NAMALWA (cell line): ENCODE results near the gene ZBED6.
"Not testable (repeated sequence)": the region's sequence is repeated elsewhere in the genome, so short reads cannot be mapped to it uniquely, and the experiment has no call there.

Experiments used
- DNase-seq: peaks from one replicate; pipeline ENCODE4 v3.0.0-alpha.2; 2015; ENCODE audit warnings: low spot score

Gene ZBED6

DNA sequence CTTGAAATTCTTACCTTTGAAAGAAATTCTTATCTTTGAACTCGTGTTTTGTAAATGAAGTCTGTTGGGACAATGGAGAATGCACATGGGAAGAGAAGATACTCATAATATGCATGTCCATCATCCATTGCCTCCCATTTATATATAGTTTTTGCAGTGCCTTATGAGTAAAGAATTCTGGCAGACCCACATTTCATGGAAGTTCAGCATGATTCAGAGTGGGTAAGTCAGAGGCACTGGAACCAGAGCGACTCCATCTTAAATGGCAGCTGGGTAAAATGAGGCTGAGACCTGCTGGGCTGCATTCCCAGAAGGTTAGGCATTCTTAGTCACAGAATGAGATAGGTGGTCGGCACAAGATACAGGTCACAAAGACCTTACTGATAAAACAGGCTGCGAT, 16.6 kb upstream of the ZBED6 start:
- DNase-seq: no peak

DNA sequence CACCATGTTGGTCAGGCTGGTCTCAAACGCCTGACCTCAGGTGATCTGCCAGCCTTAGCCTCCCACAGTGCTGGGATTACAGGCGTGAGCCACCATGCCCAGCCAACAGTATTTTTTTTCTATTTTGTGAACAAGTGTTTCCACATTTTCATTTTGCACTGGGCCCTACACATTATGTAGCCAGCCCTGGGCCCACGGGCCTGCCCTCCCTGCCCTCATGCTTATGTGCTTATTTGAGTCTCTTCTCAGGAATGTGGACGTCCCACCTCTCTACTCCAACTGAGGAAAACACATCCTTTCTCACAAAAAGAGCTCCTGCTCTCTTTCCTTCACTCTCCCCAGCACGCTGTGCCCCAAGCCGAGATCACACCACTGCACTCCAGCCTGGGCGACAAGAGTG, 13.5 kb upstream of the ZBED6 start:
- no peak for DNase-seq

DNA sequence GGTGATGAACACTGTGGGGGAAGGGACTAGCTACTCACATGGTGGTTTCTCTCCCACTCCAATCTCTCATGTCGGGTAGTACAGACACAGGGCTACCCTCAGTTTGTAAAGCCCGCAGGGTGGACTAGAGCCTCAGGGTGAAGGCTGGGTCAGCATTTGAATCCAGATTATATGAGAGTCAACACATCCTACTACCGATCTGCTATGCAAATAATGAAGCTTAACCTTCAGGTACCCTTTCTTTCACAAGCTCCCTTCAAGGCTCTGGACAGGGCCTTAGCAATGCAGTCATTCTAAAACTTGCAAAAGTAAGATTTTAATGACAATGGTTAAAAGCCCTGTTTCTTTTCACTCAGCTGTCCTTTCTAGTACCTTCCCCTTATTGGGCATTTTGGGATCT, 5.5 kb upstream of the ZBED6 start:
- no peak for DNase-seq

DNA sequence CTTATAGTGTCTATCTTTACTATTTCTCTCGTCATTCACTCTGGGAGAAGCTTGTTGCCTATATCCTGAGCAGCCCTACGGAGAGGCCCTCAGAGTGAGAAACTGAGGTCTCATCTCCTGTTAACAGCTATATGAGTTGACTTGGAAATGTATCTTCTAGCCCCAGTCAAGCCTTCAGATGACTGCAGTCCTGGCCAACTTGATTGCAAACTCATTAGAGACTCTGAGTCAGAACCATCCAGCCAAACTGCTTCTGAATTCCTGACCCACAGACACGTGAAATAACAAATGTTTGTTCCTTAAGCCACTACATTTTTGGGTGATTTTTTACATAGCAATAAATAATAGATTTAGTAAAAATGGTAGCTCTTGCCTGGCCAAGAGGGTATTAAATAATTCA, 3.9 kb upstream of the ZBED6 start:
- no peak for DNase-seq

DNA sequence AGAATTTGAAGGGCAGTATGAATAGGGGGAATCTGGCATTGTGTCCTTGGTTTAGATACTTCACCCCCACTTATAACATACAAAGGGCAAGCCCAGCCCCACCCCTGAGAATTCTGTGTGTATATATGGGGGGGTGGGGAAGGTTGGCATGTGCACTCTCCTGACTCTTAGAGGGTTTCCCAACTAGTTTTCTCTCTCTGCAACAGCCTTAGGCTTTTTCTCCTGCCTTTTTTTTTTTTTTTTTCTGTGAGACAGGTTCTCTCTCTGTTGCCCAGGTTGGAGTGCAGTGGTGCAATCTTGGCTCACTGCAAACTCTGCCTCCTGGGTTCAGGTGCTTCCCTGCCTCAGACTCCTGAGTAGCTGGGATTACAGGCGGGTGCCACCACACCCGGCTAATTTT, 2.9 kb upstream of the ZBED6 start:
- DNase-seq: no peak

DNA sequence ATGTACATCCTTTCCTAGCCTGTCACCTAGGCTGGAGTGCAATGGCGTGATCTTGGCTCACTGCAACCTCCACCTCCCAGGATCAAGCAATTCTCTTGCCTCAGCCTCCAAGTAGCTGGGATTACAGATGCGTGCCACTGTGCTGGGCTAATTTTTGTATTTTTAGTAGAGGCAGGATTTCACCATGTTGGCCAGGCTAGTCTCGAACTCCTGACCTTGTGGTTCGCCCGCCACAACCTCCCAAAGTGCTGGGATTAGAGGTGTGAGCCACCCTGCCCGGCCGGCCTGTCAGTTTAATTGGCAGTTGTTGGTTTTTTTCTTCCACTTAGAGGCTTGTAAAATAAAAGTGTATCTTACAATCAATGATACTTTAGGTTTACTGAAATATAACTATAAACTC, 1.9 kb upstream of the ZBED6 start:
- not testable (repeated sequence) for DNase-seq

DNA sequence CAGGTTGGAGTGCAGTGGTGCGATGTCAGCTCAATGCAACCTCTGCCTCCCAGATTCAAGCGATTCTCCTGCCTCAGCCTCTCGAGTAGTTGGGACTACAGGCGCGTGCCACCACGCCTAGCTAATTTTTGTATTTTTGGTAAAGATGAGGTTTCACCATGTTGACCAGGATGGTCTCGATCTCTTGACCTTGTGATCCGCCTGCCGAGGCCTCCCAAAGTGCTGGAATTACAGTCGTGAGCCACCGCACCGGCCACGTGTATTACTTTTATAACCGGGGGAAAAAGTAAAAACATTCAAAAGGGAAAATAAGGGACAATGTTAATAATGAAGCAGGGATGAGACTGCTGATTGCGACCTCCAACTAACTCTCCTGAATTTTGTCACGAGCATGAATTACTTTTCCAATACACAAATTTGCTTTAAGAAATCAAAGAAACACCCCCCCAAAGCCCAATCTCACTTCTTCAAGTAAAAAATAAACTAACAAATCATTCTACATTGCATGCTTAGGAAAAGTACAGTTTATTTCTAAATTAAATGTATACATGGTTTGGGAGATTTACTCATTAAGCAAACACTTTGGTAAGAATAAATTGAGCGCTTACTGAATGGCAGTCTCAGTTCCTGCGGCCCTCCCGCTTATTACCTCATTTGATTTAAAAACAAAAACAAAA, 521 bp upstream of the ZBED6 start:
- no peak for DNase-seq

DNA sequence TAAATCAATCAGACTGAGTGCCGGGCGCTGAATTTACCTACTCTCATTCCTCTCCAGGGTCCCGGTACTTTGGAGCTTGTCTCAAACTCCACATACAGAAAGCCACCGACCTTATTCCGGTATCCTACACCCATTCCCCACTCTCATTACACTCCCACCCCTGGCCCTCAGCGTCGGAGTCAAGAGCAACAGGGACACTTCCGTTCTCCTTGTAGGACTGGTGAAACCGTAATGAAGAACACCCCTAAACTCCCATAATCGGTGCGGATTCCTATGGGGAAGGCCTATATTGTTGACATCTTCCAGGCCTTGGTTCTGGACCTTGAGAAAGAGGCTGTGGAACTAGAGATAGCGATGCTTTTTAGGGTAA, 798 bp downstream of the ZBED6 start:
- DNase-seq: peak; percentile 68

DNA sequence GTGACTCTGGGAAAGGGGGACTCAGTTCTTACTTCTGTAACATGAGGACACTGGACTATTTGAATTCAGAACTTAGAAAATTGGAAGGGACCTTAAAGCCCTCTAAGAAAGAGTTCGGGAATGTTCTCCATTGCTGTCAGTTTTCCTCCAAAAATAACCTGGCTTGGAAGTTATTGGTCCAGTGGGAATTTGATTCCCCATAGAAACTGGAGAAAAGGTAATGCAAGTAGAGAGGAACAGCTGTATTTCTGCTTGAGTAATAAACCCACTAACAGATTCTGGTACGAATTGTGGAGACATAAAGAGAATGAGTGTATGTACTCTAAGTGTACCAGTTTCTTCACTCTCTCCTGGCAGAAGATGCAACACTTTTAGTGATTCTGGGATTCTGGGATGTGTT, 1.8 kb downstream of the ZBED6 start:
- DNase-seq: no peak

DNA sequence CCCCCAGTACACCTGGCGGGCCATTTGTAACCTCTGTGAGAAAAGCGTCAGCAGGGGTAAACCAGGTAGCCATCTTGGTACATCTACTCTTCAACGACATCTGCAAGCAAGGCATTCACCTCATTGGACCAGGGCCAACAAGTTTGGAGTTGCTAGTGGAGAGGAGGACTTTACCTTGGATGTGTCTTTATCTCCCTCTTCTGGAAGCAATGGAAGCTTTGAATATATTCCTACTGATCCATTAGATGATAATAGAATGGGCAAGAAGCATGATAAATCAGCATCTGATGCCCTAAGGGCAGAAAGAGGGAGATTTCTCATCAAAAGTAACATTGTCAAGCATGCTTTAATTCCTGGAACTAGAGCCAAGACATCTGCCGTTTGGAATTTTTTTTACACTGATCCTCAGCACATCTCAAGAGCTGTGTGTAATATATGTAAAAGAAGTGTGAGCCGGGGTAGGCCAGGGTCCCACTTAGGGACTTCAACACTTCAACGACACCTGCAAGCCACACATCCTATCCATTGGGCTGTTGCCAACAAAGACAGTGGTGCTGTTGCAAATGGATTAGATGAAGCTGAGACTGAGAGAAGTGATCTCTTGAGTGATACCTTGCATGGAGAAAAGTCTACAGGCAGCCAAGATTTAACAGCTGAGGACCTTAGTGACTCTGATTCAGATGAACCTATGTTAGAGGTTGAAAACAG, 2.7 kb downstream of the ZBED6 start:
- no peak for DNase-seq

DNA sequence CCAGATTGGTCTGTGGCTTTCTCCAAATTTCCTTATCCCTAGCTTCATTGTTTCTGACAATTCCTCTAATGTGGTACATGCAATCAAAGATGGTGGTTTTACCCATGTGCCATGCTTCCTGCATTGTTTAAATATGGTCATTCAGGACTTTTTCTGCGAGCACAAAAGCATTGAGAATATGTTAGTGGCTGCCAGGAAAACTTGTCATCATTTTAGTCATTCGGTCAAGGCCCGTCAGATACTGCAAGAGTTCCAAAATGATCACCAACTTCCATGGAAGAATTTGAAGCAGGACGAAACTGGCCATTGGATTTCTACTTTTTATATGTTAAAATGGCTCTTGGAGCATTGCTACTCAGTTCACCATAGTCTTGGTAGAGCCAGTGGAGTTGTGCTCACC, 3.7 kb downstream of the ZBED6 start:
- no peak for DNase-seq

DNA sequence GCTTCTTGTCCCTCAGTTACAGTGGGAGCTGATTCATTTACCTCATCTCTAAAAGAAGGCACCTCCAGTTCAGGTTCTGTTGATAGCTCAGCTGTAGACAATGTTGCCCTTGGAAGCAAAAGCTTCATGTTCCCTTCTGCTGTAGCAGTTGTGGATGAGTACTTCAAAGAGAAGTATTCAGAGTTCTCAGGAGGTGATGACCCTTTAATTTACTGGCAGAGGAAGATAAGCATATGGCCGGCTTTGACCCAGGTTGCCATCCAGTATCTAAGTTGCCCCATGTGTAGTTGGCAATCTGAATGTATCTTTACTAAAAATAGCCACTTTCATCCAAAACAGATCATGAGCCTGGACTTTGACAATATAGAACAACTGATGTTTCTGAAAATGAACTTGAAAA, 4.5 kb downstream of the ZBED6 start:
- DNase-seq: no peak

DNA sequence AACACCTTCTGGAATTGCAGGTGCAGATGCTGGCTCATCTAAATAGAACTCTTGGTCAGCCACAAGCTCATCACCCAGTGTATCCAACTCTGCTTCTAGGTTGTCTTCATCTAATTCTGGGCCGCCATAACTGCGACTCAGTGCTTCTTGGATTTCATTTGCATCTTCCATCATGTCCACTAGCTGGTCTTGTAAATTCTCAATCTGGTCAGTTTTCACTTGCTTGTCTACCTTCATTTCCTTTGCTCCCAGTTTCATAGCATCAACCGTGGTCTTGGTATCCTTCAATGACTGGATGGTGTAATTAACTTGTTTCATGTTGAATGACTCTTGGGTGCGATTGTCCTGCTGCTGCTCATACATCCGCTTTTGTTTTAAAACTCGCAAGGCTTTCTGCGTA, 10.3 kb downstream of the ZBED6 start:
- DNase-seq: no peak

DNA sequence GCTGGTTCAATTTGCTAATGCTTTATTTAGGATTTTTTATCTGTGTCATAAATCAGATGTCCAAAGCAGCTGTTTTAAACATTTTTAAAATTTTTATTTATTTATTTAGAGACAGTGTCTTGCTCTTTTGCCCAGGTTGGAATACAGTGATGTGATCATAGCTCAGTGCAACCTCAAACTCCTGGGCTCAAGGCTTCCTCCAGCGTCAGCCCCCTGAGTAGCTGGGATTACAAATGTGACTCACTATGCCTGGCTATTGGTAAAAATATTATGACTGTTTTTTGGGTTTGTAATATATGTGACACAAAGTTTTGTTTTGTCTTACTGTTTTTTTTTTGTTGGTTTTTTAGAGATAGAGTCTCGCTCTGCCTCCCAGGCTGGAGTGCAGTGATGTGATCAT, 11.8 kb downstream of the ZBED6 start:
- no peak for DNase-seq

DNA sequence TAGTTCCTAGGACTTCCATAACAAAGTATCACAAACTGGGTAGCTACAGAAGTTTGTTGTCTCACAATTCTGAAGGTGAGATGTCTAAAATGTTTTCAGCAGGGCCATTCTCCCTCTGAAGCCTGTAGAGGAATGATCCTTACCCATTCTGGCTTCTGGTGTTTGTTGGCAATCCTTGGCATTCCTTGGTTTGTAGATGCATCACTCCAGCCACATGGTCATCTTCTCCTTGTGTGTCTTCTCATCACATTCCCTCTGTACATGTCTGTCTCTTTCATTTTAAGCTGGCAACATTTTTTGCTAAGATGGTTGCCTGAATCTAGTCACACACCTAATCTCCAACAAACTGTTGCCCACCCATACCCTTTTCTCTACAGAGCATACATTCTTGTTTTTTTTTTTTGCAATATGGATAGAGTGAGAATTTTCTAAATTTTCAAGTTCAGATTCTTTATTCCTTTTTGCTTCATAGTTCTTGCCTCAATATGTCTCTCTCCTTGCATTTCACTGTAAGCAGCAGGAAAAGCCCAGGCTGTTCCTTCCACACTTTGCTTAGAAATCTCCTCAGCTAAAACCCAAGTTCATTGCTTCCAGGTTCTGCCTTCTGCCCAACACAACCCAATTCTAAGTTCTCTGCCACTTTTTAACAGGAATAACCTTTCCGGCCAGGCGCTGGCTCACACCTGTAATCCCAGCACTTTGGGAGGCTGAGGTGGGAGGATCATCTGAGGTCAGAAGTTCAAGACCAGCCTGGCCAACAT, 18.3 kb downstream of the ZBED6 start:
- DNase-seq: no peak

DNA sequence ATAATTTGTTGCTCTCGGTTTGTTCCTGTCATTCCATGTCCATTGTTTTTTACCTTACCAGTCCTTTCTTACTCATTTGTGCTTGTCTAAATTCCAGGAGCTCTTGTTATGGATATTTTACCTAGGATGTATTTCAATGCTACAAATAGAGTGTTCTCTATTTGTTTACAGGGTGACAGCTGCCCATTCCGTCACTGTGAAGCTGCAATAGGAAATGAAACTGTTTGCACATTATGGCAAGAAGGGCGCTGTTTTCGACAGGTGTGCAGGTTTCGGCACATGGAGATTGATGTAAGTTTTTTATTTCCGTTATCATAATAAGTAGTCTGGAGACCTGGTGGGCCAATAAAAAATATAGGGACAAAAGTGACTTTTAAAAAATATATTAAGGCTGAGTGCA, 23.0 kb downstream of the ZBED6 start:
- peak; percentile 67 for DNase-seq

DNA sequence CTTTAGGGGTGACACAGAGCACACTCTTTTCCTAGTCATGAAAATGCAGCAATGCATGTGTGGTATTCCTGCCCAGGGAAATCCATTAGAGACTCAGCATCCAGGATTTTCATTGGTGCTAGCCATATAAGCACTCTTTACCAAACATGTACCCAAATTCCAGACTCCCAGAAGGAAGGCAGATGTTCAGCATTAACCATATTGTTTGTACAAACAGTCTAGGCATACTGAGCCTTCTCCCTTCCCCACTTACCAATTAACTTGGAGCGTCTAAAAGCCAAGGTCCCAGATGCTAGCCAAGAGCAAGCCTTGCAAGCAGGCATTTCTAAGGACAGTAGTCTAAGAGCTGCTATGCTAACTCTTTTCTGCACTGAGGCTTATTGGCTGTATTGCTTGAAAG, 27.9 kb downstream of the ZBED6 start:
- DNase-seq: no peak

DNA sequence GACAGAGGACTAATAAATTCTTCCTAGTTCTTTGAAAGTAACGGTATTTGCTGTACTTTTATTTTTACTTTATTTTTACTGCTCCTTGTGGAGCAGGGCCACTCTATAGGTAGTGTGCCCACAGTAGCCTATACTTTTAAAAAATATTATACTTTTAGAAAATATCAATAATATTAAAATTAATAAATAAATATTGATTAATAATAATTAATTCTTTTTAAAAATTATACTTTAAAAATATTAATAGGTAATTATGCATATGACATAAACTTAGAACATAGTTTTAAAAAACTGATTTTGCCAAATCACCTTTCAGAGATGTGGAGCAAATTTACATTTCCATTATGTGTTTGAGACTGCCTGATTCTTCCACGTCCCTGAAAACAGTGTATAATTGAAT, 30.8 kb downstream of the ZBED6 start:
- DNase-seq: no peak

DNA sequence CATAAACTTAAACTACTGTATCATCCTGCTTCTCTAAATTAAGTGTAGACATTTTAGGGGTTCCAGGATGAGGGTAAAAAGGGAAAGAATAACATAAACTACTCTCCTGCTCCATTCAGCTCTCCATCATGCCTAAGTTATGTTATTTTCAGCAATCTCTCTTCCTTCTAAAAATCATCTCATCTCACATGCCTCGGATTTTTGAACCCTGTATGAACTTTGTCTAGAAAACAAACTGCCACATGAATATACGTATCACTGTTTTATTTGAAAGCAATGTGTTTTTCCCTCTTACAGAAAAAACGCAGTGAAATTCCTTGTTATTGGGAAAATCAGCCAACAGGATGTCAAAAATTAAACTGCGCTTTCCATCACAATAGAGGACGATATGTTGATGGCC, 32.6 kb downstream of the ZBED6 start:
- no peak for DNase-seq

DNA sequence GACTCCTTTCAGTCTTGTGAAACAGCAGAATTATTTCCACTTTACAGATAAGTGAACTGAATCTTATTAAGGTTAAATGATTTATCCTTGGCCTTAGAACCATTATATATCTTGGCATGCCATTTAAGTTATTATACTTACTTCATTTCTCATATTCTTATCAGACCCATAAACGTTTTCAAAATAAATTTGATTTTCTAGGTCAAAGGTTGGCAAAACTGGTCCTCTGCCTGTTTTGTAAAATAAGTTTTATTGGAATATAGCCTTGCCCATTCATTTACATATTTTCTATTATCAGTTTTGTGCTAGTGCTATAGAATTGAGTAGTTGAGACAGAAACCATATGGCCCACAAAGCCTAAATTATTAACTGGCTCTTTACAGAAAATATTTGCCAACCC, 33.1 kb downstream of the ZBED6 start:
- DNase-seq: no peak

DNA sequence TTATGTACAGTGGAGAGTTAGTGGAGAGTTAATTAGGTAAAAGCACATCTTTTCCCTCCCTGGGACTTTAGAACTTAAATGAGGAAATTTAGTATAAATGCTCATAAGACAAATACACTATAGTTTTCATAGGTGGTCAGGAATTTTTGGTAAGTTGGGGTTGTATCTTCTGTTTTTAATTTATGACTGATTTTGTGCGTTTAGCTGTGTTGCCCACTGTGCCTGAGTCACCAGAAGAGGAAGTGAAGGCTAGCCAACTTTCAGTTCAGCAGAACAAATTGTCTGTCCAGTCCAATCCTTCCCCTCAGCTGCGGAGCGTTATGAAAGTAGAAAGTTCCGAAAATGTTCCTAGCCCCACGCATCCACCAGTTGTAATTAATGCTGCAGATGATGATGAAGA, 33.8 kb downstream of the ZBED6 start:
- DNase-seq: not testable (repeated sequence)

DNA sequence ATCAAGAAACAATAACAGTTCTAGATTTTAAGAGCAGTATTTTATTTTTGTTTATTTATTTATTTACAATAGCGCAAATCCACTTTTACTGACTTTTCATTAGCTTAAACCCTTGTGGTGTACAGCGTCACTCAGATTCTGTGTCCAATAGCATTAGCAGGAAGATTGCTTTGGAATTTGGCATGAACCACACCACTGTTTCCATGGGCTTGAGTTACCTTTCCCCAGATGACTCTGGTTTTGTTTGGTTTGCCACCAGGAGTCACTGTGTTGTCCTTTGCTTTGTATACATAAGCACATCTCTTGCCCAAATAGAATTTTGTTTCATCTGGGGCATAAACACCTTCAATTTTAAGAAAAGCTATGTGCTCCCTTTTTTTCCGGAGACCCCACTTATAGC, 40.1 kb downstream of the ZBED6 start:
- no peak for DNase-seq

DNA sequence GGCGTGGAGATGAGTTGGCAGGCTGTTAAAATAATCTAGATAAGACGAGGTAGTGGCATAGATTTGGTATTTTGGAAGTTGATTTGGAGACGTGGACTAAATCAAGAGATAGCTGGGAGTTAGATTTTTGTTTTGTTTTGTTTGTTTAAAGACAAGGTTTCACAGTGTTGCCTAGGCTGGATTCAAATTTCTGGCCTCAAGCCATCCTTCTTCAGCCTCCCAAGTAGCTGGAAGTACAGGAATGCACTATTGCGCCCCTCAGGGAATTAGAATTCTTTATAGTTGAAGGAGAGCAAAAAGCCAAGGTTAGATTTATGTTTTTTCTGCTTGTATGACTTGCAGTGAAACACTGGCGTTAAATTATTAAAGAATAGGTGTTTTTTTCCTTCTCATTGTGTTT, 43.7 kb downstream of the ZBED6 start:
- DNase-seq: no peak
